SK-N-MC (cell line): ENCODE data around the gene BCR.

ENCODE experiments used
- EZH2 ChIP-seq: fragments of 200-600 bp; sonication (generic); IDR thresholded peaks from one replicate; pipeline ENCODE4 v1.6.1; 2017; ENCODE audit warnings: antibody characterized with exemption
- FOXP2 ChIP-seq: optimal IDR thresholded peaks from 2 replicates; pipeline ENCODE3; 2011; ENCODE audit warnings: mild to moderate bottlenecking, moderate library complexity; ENCODE audit not compliant: insufficient read depth; ENCODE audit errors: extremely low read length, control extremely low read depth
- POLR2AphosphoS5 ChIP-seq: IDR thresholded peaks from 2 replicates; pipeline ENCODE4 v1.6.1; 2012; ENCODE audit warnings: mild to moderate bottlenecking, low read depth, low read length, borderline replicate concordance

- no peak for TF ChIP-seq EZH2
- no peak for TF ChIP-seq POLR2AphosphoS5
- TF ChIP-seq FOXP2 = no peak
Measured at GRCh38 chr22:23242473-23243001, 62.2 kb downstream of the BCR start.
